HG02852 (cell line): ENCODE measurements around the gene CADPS2.
"Not testable (repeated sequence)": the region's sequence is repeated elsewhere in the genome, so short reads cannot be mapped to it uniquely, and the experiment has no call there.

Experiments
- ATAC-seq: cut with Tn5 transposase; IDR thresholded peaks from one replicate; pipeline ENCODE4 v1.9.1; 2021; ENCODE audit warnings: mild to moderate bottlenecking, moderate library complexity; ENCODE audit not compliant: unreplicated experiment

The CADPS2 gene

DNA sequence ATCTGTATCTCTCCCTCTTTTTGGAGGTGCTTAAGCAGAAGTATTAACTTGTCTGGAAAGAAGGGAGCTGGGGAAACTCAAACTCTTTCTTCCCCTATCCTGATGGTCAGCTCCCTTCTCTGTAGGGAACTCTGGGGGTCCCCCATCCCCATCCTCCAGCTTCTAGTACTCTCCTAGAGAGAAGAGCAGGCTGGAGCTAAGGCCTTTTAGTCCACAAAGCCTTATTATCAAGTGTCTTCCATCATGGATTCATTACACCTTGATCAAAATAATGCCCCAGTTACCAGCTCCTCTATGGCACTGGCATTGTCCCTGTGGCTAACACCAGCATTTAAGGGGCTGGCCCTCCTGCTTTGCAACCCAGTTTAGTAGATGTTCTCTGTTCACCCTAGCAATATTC, 35.7 kb downstream of the CADPS2 start:
- ATAC-seq: no peak

DNA sequence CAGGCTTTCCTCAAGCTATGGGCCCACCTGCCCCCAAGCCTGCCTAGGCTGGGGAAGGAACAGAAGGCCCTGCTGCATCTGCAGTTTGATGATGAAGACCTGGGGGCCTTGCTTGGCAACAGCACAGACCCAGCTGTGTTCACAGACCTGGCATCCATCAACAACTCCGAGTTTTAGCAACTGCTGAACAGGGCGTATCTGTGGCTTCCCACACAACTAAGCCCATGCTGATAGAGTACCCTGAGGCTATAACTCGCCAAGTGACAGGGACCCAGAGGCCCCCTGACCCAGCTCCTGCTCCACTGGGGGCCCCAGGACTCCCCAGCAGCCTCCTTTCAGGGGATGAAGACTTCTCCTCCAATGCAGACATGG, 36.3 kb downstream of the CADPS2 start:
- ATAC-seq: no peak

DNA sequence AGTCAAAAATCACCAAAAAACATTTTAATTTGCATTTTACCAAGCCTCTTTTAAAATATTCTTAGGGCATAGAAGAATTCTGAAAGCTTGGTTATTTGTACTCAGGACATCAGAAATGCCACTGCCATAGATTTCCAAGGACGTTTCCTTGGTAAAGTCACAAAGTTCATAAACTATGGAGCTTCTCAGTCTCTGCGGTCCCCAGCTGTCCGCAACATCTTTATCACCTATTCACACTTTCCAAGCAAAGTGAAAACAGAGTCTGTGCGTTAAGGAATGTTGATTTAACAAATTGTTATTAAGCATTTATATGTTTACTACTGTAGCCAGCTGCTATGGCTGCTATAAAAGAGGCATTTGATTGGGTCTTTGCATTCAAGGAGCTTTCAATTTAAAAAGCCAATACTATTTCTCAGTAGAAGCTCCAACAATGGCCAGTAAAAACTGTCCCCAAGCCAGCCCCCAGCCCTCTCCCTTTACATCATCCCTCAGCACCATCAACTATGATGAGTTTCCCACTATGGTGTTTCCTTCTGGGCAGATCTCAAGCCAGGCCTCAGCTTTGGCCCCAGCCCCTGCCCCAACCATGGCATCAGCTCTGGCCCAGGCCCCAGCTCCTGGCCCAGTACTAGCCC, 36.8 kb downstream of the CADPS2 start:
- no peak for ATAC-seq

DNA sequence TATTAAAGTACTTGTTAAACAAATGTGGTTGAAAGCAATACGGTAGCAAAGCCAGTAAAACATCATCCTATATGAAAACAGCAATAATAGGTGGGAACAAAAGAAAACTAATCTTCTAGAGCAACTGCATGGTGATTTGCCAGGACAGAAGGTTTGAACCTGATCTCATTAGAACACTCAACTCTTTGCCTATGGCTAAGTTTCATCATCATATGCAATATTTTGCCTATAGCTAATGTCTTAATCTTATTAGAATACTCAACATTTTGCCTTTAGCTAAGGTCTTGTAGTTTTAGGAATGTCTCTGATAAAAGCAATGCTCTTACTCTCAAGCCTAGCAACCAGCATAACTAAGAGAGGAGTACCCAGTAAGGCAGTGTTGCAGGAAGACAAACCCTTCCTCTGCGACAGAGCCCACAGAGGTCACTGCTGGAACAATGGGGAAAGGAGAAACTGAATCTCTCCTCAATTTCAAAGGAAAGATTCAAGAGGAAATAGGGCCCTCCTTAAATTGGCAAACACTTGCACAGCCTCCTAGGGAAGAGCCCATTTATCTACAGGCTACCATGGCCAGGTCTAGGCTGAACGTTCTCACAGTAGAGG, 38.3 kb downstream of the CADPS2 start:
- no peak for ATAC-seq

DNA sequence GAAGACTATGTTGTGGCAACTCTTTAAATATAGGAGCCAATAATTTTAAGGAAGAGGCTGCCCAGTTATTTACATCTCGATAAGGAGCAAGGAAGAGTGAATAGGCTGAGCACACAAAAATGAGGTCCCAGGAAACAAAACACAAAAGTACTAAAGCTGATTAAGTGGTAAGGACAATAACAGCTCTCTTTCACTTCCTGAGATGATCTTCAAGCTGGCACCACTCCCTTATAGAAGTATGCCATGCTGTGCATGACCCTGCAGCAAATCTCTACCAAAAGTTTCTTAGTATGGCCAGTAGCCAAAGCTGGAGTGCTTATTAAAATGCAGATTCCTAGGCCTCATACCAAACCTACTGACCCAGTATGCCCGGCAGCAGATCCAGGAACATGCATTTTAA, 39.7 kb downstream of the CADPS2 start:
- no peak for ATAC-seq

DNA sequence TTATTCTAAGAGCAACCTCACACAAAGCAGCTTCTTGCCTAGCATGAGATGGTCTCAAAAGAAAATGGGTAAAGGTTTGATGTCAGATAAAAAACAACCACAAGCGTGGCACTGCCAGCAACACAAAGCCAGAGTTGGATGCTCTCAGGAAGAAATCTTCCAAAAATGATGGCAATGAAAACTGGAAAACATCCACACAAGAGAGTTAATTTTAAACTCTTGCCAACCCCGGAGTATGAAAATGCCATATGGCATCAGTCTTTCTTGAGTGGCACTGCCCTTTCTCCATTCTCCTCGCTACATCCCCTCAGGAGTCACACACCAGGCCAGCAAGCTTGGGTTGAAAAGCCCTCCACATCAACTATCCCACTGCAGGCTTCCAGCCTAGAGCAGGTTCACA, 41.0 kb downstream of the CADPS2 start:
- no peak for ATAC-seq

DNA sequence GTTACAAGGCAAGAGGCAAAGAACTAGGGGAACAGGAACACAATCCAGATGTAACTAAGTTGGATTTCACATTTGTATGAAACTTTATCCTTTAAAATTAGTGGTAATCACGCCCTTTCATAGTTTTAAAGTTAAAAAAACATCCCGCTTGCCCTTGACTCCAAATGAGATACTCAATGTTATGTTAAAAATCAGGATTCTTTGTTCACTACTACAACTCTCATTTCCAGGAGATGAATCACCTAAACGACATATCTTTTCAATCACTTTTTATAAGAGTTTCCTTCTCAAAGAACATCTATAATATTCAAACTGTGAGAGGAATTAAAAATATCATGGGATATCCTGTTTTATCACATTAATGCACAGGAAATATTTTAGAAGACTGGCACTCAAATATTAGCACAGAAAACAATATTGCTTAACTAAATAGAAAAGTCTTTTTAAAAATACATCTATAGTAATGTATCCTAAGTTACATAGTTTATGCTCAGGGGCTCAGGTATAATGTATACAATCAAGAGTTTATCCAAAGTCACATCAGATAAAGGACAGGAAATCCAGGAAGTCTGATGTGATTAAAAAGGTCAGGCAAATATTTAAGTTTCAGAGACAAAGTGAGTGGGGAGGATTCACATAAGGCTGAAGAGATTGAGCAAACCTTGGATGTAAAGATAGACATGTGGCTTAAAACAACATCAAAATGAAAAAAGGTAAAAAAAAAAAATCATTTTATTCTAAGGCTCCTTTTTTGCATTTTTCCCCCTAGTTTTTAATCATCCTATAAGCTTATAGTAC, 41.9 kb downstream of the CADPS2 start:
- ATAC-seq: no peak

DNA sequence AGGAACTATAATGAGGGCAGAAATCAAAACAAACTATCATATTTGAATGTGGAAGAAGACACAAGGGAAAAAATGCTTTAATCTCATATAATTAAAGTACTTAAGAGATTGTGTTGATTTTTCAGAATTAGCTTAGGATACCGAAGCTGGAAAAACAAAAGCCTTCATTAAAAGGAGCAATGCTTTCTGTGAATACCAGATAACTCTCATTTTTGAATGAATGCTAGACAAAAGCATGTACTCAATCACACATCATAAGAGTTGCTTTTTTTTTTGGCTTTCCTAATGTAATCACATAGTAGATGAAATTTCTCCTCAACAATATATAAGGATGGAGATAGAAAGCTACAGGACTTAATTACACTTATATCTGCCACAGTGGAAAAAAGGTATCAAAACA, 43.3 kb downstream of the CADPS2 start:
- no peak for ATAC-seq

DNA sequence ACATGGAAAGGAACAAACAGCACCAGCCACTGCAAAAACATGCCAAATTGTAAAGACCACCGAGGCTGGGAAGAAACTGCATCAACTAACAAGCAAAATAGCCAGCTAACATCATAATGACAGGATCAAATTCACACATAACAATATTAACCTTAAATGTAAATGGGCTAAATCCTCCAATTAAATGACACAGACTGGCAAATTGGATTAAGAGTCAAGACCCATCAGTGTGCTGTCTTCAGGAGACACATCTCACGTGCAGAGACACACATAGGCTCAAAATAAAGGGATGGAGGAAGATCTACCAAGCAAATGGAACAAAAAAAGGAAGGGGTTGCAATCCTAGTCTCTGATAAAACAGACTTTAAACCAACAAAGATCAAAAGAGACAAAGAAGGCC, 50.0 kb downstream of the CADPS2 start:
- not testable (repeated sequence) for ATAC-seq

DNA sequence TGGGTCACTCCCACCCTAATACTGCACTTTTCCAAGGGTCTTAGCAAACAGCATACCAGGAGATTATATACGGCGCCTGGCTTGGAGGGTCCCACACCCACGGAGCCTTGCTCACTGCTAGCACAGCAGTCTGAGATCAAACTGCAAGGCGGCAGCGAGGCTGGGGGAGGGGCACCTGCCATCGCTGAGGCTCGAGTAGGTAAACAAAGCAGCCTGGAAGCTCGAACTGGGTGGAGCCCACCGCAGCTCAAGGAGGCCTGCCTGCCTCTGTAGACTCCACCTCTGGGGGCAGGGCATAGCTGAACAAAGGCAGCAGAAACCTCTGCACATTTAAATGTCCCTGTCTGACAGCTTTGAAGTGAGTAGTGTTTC, 51.7 kb downstream of the CADPS2 start:
- not testable (repeated sequence) for ATAC-seq

DNA sequence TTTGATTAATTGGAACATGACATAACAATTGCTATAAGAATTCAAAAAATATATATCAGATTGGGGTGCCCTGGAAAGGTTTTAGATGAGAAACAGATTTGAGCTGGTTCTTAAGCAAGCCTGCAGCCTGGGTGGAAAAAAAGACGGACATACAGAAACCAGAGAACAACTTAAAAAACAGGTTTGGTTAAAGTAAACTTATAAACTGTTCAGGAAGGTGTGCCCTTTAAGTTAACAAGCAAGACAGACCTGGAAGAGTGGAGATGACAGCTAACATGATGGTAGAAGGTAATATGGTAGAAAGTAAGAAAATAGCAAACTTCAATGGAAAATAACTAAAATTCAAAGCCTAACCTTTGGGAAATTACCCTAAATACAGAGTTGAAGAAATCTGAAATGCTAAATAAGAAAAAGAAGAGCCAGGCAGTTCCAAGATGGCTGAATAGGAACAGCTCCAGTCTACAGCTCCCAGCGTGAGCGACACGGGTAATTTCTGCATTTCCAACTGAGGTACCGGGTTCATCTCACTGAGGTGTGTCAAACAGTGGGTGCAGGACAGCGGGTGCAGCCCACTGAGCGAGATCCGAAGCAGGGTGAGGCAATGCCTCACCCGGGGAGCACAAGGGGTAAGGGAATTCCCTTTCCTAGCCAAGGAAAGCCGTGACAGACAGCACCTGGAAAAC, 52.2 kb downstream of the CADPS2 start:
- ATAC-seq: no peak

DNA sequence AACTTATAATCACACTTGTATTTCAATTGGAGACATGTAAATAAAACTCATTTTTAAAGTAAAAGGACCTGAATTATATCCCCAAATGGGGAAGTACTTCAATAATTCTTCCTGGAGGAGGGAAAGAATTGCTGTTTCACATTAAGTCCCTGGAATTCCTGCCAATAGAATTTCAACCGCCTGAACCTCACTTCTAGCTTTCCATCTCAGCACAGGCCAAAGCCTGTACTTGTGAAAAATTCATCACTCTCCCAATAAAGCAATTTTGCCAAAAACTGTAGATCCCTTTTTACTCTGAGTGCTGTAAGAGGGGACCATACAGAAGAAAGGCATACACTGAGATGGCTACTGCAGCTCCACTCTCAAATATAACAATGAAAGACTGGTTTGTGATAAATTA, 54.8 kb downstream of the CADPS2 start:
- ATAC-seq: no peak

DNA sequence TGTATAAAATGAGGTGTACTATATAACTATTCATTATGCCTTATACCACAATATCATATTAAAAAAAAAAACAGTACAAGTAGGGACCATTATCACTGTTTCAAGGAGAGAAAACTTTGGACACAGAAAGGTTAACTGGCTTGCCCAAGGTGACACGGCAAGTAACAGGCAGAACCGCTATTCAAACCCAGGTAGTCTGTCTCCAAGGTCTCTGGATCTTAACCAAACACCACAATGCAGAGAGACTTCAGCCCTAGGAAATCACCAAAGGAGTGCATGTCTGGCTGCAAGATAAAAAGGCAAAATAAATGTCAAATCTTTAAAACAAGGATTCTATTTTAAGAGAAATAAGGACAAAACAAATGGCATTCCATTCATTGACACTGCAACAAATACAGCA, 56.3 kb downstream of the CADPS2 start:
- ATAC-seq: no peak

DNA sequence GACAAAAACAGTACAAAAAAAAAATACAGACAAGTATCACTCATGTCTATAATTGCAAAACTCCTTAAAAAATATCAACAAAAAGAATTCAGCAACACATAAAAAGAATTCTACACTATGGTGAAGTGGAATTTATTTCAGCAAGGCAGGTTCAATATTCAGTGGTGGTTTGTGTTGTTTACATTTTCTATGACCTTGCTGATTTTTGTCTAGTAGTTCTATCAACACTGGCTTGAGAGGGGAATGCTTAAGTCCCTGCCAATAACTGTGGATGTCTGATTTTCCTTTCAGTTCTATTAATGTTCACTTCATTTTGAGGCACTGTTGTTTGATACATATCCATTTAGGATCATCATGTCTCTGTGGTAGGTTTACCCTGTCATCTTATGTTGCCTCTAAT, 58.5 kb downstream of the CADPS2 start:
- ATAC-seq: no peak

DNA sequence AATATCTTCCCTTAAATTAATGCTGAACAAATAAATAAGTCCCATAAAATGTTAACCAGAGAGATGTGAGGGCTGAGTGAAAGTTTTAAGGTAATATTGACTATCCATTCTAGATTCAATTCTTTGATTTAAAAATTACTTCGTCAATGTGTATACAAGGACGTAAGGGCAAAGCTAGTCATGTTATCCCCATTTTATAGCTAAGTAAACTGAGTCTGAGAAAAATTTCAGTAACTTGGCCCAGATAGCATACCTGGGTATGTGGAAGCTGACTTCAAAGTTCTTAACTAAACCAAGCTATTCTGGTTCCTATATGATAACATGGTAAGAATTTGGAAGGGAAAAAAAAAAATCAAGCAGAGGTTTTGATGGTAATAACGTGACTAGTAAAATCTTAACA, 72.4 kb downstream of the CADPS2 start:
- ATAC-seq: no peak

DNA sequence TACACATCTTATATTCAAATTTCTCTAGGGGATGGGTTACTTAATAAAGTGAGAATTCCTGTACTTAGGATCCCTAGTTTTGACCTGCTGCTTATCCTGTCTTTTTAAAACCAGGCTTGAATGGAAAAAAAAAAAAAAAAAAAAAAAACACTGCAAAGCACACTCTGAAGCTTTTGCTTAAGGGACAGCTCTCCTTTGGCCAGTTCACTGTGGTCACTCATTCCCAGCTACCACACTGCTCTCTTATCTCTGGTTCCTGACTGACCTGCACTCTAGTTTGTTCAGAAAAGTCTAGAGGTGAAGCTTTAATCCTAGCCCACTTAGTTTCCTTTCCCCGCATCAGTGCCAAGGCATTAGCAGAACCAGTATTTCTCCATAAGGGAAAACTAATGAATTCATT, 82.4 kb downstream of the CADPS2 start:
- no peak for ATAC-seq

DNA sequence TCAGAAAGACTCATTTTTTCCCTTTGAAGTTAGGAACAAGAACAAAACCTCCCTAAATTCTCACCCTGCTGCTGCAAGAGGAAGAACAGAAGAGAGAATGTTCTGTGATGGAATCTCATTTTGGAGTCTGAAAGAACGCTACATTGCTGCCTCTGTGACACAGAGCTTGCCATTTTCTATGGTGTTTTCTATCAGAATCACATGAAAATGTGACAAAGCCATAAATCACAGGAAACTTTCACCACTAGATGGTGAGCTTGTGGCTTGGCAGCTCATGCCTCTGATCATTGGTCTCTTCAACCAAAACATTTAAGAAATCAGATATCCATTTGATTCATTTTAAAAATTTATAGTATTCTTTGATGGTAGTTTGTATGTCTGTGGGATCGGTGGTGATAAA, 82.9 kb downstream of the CADPS2 start:
- no peak for ATAC-seq

DNA sequence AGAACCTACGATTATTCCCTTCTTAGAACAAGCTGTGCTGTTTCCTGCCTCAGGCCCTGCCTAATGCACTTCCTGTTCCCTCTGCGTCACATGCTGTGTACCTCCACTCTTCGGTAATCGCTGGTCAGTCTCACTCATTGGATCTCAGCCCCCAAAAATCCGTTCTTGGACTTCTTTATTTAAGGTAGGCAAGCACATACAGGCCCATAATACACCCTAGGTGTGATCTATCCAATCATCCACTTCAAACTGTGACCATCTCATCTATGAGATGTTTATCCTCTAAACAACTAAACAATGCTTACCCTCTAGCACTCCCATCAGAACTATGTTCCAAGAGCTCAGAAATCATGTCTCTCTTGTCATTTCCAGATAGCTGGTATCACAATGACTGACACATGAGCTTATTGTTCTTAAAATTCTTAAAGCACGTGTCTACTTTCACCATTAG, 83.9 kb downstream of the CADPS2 start:
- no peak for ATAC-seq

DNA sequence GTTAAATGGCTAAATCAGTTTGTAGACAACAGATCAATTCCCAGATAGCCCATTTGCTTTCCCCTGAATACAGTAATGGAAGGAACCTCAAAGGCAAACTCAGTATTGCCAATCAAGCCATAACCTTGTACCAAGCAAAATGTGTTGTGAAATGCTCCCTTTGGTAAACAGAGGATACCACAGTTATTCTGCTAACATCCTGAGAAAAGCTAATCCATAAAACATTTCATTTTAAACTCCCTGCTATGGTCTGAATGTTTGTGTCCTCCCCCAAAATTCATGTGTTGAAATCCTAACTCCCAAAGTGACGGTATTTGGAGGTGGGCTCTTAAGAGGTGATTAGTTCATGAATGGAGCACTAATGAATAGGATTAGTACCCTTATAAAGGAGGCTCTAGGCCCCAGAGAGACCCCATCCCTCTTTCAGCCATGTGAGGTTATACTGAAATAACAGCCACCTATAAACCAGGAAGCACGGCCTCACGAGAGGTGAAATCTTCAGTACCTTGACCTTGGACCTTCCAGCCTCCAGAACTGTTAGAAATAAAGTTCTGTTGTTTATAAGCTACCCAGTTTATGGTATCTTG, 94.2 kb downstream of the CADPS2 start:
- no peak for ATAC-seq

DNA sequence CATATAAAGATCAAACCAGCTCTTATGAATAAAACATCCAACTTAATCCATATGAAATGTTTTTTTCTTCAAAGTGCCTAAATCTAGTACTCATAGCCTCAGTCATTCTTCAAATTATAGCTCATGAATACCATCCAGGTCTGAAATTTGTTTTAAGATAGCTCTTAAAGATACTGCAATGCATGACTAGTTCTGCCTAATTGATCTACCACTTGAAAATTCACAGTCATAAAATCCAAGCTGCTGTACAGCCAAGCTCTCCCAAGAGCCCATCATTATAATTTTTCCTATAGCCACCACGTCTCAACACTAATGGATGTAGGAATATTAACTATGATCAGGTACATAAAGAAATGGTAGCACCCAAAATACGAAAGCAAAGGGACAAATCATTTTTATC, 95.7 kb downstream of the CADPS2 start:
- ATAC-seq: no peak

DNA sequence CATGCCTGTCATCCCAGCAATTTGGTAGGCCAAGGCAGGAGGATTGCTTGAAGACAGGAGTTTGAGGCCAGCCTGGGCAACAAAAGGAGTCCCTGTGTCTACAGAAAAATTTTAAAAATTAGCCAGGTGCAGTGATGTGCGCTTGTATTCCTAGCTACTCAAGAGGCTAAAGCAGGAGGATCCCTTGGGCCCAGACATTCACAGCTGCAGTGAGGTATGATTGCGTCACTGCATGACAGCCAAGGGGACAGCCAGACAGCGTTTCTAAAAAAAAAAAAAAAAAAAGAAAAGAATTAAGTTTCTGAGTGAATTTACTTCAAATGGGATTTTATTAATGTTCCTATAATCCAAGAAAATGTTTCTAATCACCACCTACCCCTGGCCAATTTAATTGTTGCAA, 96.1 kb downstream of the CADPS2 start:
- no peak for ATAC-seq
